GM13977 (cell line): ENCODE measurements around the gene SPIN1.

ENCODE experiments used
- DNase-seq: peaks from one replicate; pipeline ENCODE4 v3.0.0; 2012; ENCODE audit warnings: low spot score
- in situ Hi-C: fragments of 300-500 bp; cut with MboI; formaldehyde crosslinking; loops from one replicate; pipeline ENCODE4 v1.12.0; 2022; ENCODE audit warnings: low sequenced_read_pairs, low pct_unique_long_range_greater_than_20kb, mixed read lengths, inconsistent platforms; ENCODE audit not compliant: unreplicated experiment
- TF ChIP-seq, protein P1 (sequence below): IDR thresholded peaks from 2 replicates; pipeline ENCODE4 v1.5.1; 2012; ENCODE audit warnings: mild to moderate bottlenecking, control low read depth; ENCODE audit not compliant: insufficient read depth; ENCODE audit errors: extremely low read depth, missing control alignments

The SPIN1 gene

DNA sequence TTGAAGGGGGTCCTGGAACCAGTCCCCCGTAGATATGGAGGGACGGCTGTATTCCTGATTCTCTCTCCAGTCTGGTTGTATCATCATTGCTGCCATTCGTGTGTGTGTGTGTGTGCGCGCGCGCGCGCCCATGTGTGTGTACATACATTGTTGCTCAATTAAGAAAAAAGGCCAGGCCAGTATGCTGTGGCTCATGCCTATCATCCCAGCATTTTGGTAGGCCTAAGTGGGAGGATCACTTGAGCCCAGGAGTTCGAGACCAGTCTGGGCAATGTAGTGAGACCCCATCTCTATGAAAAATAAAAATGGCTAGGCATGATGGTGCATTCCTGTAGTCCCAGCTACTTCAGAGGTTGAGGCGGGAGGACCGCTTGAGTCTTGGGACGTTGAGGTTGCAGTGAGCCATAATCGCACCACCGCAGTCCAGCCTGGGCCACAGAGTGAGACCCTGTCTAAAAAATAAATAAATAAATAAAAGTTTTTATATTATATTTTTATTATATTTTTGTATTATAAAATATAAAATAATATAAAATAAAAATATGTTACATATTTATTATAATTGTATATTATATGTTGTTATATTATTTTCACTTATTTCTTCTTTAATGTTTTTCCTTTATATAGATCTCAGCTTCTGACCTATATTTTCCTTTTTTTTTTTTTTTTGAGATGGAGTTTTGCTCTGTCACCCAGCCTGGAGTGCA, 53.2 kb downstream of the SPIN1 start:
- TF ChIP-seq, protein P1, sequence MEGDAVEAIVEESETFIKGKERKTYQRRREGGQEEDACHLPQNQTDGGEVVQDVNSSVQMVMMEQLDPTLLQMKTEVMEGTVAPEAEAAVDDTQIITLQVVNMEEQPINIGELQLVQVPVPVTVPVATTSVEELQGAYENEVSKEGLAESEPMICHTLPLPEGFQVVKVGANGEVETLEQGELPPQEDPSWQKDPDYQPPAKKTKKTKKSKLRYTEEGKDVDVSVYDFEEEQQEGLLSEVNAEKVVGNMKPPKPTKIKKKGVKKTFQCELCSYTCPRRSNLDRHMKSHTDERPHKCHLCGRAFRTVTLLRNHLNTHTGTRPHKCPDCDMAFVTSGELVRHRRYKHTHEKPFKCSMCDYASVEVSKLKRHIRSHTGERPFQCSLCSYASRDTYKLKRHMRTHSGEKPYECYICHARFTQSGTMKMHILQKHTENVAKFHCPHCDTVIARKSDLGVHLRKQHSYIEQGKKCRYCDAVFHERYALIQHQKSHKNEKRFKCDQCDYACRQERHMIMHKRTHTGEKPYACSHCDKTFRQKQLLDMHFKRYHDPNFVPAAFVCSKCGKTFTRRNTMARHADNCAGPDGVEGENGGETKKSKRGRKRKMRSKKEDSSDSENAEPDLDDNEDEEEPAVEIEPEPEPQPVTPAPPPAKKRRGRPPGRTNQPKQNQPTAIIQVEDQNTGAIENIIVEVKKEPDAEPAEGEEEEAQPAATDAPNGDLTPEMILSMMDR = no peak
- DNase-seq = no peak
- in situ Hi-C loops = no loop called here

DNA sequence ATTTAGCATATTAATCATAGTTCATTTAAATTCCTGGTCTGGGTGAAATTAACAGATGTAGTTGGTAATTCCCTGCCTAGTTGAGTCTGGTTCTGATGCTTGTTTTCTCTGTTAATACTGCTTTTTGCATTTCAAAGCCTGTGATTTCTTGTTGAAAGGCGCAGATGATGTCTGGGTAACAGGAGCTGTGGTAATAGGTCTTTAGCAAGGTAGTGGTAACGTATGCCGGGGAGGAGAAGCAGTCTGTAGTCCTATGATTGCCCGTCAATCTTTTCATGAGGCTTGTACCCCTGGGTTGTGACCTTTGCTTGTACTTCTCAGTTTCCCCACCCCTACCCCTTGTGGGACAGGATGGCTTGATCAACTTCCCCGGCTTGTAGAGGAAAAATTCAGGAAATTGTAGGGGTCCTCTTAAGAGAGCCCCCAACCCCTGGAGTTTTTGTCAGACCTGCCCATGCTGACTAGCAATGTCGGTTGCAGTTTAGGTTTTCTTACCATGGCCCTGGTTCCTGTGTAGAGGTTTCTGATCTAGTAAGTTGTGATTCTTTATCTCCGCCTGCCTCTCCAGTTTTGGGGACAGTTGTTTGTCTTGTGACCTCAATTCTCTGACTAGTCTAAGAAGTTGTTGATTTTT, 55.4 kb downstream of the SPIN1 start:
- in situ Hi-C loops = no loop called here
- no peak for DNase-seq
- TF ChIP-seq, protein P1 = no peak

DNA sequence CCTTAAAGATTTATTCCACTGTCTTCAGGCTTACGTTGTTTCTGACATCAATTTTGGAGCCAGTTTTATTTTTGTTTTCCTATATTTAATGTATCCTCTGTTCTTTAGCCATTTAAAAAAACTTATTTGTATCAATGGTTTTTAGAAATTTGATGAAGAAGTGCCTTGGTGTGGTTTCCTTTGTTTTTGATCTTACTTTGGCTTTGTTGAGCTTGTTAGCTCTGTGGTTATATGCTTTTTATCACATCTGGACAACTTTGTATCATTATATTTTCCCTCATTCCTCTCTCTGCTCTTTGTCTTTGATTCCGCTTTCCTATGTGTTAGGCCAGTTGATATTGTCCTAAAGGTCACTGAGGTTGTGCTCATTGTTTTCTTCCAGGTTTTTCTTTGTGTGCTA, 58.5 kb downstream of the SPIN1 start:
- no peak for DNase-seq
- TF ChIP-seq, protein P1 = no peak
- in situ Hi-C loops = no loop called here

DNA sequence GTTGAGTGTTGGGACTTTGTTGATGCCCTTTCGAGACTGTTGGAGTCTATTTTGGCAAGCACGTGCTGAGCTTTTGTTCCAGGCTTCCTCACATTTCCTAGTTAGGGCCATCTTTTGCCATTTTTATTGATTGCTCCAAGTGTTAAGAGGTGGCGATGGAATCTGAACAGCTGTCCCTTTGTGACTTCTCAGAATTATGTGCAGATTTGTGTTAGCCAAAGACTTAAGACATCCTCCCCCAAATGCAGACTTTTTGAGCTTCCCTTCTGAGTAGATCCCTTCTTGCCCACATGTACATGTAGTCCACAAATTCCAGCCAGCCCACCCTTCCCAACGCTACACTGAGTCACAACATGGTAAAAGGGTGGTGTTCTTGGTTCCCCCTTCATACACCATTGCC, 59.2 kb downstream of the SPIN1 start:
- DNase-seq = no peak
- TF ChIP-seq, protein P1 = no peak
- in situ Hi-C loops = no loop called here

DNA sequence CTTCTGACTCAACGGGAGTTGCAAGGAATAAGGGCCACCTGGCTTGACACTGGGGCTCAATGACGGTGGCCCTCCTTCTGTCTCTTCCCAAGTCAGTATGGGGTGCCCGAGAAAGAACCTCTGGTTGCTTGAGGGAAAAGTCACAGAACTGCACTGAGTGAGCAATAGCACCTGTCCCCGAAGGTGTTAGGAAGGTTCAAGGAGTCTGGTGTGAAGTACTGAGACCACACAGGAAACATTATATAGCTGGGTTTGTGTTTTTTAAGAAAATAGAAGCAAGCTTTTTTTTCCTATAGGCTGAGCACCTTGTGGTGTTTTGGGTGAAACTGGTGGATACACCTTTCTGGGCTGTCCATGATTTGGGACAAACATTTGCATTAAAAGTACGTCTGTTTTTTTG, 62.9 kb downstream of the SPIN1 start:
- DNase-seq = no peak
- in situ Hi-C loops = no loop called here
- TF ChIP-seq, protein P1 = no peak

DNA sequence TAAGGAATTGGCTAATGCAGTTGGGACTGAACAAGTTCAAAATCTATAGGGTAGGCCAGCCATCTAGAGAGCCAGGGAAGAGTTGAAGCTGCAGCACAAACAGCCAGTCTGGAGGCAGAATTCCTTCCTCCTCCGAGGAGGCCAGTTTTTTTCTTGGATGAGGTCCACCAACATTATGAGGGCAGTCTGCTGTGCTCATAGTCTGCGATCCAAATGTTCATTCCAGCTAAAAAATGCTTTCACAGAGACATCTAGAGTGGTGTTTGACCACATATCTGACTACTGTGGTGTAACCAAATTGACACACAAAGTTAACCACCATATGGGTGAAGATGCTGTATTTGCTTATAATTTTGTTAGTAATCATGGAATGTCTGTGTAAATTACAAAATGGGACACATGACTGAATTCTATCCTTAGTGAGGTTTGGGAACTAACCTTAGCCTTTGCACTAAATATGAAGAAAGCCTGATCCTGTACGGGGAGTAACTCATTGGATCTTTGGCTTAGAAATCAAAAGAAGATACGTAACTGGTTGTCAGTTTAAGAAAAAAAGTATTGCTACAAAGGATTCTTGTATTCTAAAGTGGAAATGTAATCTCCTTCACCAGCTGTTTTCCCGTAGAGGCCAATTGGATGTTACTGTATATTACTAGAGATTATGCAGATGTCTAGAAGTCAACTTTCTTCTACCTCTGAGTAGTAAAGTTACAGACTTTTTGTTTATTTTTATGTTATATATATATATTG, 70.6 kb downstream of the SPIN1 start:
- DNase-seq = no peak
- TF ChIP-seq, protein P1 = no peak

More for the DNA sequence above, 70.6 kb downstream of the SPIN1 start:
- in situ Hi-C loops = no loop called here
